ENCODE measurements around the gene DRG2. TPM values are rescaled to one million over a fixed set of nuclear protein-coding genes. Genes with fewer than 3 reads are reported as not detected.

DRG2 gene
- total RNA-seq, 1 experiment from 2014 or later: 42.0 TPM

GRCh38 chr17:18139949-18140348 is 52.2 kb downstream of the DRG2 start:
- DNase-seq (ENCODE audit: low read depth, low spot score) (no peak), ATAC-seq (peak; percentile 60)
- ChIA-PET POLR2A (no interaction called here), CTCF (interaction anchor here (0.6 kb wide), 1 partner anchor 37 kb away, joined by 10 read pairs; no protein-coding TSS in a partner anchor)
- H3K27me3 ChIP-seq (ENCODE audit: control insufficient read depth, insufficient read depth, low read length): no peaks in the 10 kb centered on the region
- TF ChIP-seq POLR2AphosphoS5 (IDR thresholded peaks at IDR 0.05; ENCODE audit: low read depth, low read length): no peak
- TF ChIP-seq CTCF (IDR thresholded peaks at IDR 0.05): no peak; the same call in 1 of the 2 replicates
- no peak for TF ChIP-seq REST (IDR thresholded peaks at IDR 0.05; ENCODE audit: insufficient read depth in 1 of 2, low read depth in 2 of 2, low read length in 1 of 2)
- TF ChIP-seq SIN3A (IDR thresholded peaks at IDR 0.05; ENCODE audit: borderline replicate concordance, insufficient read depth, low read depth, low read length): no peak
- no peak for TF ChIP-seq TCF7L2 (IDR thresholded peaks at IDR 0.05; ENCODE audit: low read depth, low read length)
- no peak overlapping the region for H3K4me3 ChIP-seq (ENCODE audit: low read depth in 2 of 2, low read length in 2 of 2)
- no peaks in the 10 kb centered on the region for H3K4me1 ChIP-seq (ENCODE audit: control insufficient read depth, insufficient read depth, low read length)
- H3K9me3 ChIP-seq (ENCODE audit: control insufficient read depth, insufficient read depth, low read depth, low read length): no peaks in the 10 kb centered on the region
- intact Hi-C loops (cut with micrococcal nuclease; ENCODE audit: unreplicated experiment) (loop anchor here (10.0 kb wide), 1 partner anchor 75 kb away; no protein-coding TSS in a partner anchor), in situ Hi-C loops (cut with HindIII; ENCODE audit: low pct_unique_long_range_greater_than_20kb, low sequenced_read_pairs) (no loop called here)
- H3K27ac ChIP-seq (ENCODE audit: low read length): no peak overlapping the region
- H3K36me3 ChIP-seq (ENCODE audit: control insufficient read depth, insufficient read depth, low read length): no peaks in the 10 kb centered on the region
- no TSS peak for BruUV-seq (replicated peaks)

GRCh38 chr17:18140648-18141047 is 52.9 kb downstream of the DRG2 start:
- H3K27me3 ChIP-seq (ENCODE audit: control insufficient read depth, insufficient read depth, low read length): no peaks in the 10 kb centered on the region
- ATAC-seq (peak; percentile 14; the same call in 1 of the 2 replicates), DNase-seq (ENCODE audit: low read depth, low spot score) (no peak)
- H3K9me3 ChIP-seq (ENCODE audit: control insufficient read depth, insufficient read depth, low read depth, low read length): no peaks in the 10 kb centered on the region
- ChIA-PET CTCF (no interaction called here), POLR2A (no interaction called here)
- no TSS peak for BruUV-seq (replicated peaks)
- no peak overlapping the region for H3K27ac ChIP-seq (ENCODE audit: low read length)
- no peak overlapping the region for H3K4me3 ChIP-seq (ENCODE audit: low read depth in 2 of 2, low read length in 2 of 2)
- intact Hi-C loops (cut with micrococcal nuclease; ENCODE audit: unreplicated experiment) (loop anchor here (10.0 kb wide), 1 partner anchor 74 kb away; no protein-coding TSS in a partner anchor), in situ Hi-C loops (cut with HindIII; ENCODE audit: low pct_unique_long_range_greater_than_20kb, low sequenced_read_pairs) (no loop called here)
- H3K4me1 ChIP-seq (ENCODE audit: control insufficient read depth, insufficient read depth, low read length): no peaks in the 10 kb centered on the region
- TF ChIP-seq SIN3A (IDR thresholded peaks at IDR 0.05; ENCODE audit: borderline replicate concordance, insufficient read depth, low read depth, low read length): no peak
- no peak for TF ChIP-seq TCF7L2 (IDR thresholded peaks at IDR 0.05; ENCODE audit: low read depth, low read length)
- no peak for TF ChIP-seq REST (IDR thresholded peaks at IDR 0.05; ENCODE audit: insufficient read depth in 1 of 2, low read depth in 2 of 2, low read length in 1 of 2)
- no peak for TF ChIP-seq POLR2AphosphoS5 (IDR thresholded peaks at IDR 0.05; ENCODE audit: low read depth, low read length)
- TF ChIP-seq CTCF (IDR thresholded peaks at IDR 0.05): no peak
- no peaks in the 10 kb centered on the region for H3K36me3 ChIP-seq (ENCODE audit: control insufficient read depth, insufficient read depth, low read length)

Data from Panc1 (cell line).